AG09319 (cell line): Measurements from ENCODE around the gene TALDO1.
A peak's percentile ranks its signal among the peaks of the same experiment; 100 is the strongest.

ENCODE experiments used
- DNase-seq: peaks from one replicate; pipeline ENCODE4 v3.0.0-alpha.2; 2010; ENCODE audit warnings: low read depth; ENCODE audit errors: extremely low read depth
- TF ChIP-seq, protein P1 (sequence below): IDR thresholded peaks from 2 replicates; pipeline ENCODE4 v1.5.1; 2011; ENCODE audit warnings: low read depth, mild to moderate bottlenecking, inconsistent platforms, low read length, moderate library complexity

Gene TALDO1

GRCh38 chr11:778976-779954, 32.0 kb downstream of the TALDO1 start:
- no peak for DNase-seq

DNA sequence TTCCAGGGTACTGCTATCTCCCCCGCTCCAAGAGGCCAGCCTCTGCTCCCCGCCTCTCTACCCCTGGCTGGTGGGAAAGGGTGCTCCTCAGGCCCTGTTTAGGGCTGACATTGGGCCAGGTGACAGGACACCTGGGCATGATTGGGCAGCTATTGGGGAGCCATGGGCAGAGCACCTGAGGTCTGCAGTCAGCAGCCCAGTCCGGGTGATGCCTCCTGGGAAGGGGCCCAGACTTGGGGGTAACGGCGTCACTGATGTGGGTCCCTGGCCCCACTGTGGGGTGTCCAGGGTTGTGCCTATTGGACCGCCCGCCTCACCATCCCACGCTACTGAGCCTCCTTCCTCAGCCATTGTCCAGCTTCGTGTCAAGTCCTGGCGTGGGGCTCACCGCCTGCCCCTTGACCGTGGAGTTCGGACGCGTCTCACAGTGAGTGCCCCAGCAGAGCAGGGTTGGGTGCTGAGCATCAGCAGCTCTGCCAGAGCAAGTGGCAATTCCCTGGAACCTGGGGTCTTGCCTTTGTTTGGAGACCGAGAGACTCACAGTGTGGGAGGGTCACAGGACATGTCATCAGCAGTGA, 32.8 kb downstream of the TALDO1 start:
- no peak for DNase-seq
- TF ChIP-seq, protein P1, sequence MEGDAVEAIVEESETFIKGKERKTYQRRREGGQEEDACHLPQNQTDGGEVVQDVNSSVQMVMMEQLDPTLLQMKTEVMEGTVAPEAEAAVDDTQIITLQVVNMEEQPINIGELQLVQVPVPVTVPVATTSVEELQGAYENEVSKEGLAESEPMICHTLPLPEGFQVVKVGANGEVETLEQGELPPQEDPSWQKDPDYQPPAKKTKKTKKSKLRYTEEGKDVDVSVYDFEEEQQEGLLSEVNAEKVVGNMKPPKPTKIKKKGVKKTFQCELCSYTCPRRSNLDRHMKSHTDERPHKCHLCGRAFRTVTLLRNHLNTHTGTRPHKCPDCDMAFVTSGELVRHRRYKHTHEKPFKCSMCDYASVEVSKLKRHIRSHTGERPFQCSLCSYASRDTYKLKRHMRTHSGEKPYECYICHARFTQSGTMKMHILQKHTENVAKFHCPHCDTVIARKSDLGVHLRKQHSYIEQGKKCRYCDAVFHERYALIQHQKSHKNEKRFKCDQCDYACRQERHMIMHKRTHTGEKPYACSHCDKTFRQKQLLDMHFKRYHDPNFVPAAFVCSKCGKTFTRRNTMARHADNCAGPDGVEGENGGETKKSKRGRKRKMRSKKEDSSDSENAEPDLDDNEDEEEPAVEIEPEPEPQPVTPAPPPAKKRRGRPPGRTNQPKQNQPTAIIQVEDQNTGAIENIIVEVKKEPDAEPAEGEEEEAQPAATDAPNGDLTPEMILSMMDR: no peak

More at GRCh38 chr11:778976-779954, 32.0 kb downstream of the TALDO1 start:
- TF ChIP-seq, protein P1: no peak

DNA sequence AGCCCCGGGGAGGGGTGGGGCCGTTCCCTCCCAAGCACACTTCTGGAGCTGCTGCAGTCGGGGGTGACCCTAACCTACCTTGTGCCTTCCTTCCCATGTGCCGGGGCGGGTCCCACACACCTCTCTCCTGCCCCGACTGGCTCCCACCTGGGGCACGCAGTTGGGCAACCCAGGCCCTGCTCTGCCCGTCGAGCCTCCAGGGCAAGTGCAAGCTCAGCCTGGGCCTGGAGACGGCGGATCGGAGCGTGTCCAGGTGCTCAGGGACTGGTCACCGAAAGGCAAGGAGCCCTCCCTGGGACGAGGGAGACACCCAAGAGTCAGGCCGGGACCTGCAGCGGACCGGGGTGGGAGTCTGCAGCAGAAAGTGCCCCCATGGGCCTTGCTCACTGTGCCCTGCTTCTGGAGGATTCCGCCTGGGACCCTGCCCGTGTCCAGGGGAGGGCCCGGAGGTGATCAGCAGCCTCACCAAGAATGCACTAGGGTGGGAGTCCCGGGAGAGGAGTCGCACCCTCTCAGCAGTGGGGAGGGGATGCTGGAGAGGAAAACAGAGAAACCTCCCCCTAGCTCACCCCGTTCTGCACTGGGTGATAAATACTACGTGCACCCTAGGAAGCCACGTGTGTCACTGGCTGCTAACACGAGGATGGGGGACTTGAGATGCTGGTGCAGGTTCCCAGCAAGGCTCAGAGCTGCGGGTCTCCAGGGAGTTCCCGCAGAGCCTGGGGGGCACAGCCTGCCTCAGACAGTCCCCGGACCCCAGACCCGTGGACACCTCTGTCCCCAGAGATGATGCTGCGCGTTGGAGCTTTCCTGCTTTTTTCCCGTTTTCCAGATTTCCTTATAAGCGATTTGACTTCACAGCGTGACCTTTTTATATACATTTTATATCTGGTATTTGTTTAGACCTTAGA, 35.3 kb downstream of the TALDO1 start:
- no peak for DNase-seq

DNA sequence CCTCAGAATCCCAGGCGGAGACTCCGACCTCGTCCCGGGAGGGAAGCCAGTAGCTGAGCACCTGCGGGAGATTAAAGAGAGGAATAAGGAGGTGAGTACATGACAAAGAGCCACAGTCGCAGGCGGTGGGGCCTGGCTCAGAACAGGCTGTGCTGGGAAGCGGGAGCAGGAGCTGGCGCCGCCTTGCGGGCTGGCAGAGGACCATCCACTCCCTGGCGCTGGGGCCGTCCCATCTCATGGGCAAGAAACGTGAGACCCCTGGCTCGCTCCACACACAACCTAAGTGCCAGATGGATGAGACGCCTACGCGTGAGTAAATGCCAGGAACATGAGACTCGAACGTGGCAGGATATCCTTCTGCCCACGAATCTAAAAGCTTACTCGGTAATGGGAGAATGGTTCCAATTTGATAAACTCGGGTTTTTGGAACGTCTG, 36.3 kb downstream of the TALDO1 start:
- peak; percentile 91 for DNase-seq
- TF ChIP-seq, protein P1: peak; percentile 93

More for the DNA sequence above, 35.3 kb downstream of the TALDO1 start:
- TF ChIP-seq, protein P1: no peak

GRCh38 chr11:786235-787083, 39.2 kb downstream of the TALDO1 start:
- no peak for DNase-seq
- TF ChIP-seq, protein P1: no peak

- no peak for DNase-seq
- TF ChIP-seq, protein P1: no peak
Observed at GRCh38 chr11:787084-787675, 39.9 kb downstream of the TALDO1 start.
